WTC11 (cell line): Measurements from ENCODE around the gene ZNF587. TPM values are rescaled to one million over a fixed set of nuclear protein-coding genes. Genes with fewer than 3 reads are reported as not detected.

Source experiments
- ATAC-seq: fragments of 200-7000 bp; cut with Tn5 transposase; 2 replicates; pipeline ENCODE4 v1.10.0; 2021; ENCODE audit warnings: mild to moderate bottlenecking, moderate library complexity
- CTCF ChIA-PET: fragments of 300-600 bp; sonication (Branson Sonifier 250); formaldehyde crosslinking; loops from one replicate; lab custom pipeline; 2021; ENCODE audit warnings: antibody characterized with exemption; lab: Charles Lee
- POLR2A ChIA-PET: fragments of 350-600 bp; sonication (Branson Sonifier 250); formaldehyde crosslinking; loops from one replicate; lab custom pipeline; 2021; ENCODE audit warnings: antibody characterized with exemption; lab: Charles Lee
- DNase-seq: peaks from one replicate; pipeline ENCODE4 v3.0.0; 2021; ENCODE audit warnings: low spot score
- H3K27ac Mint-ChIP-seq: 2 replicates; pipeline ENCODE4 v1.8.0; 2021; ENCODE audit warnings: mixed read lengths
- H3K27me3 Mint-ChIP-seq: 2 replicates; pipeline ENCODE4 v1.8.0; 2021; ENCODE audit warnings: low read depth, mild to moderate bottlenecking, moderate library complexity, mixed read lengths
- H3K36me3 Mint-ChIP-seq: 2 replicates; pipeline ENCODE4 v1.8.0; 2021; ENCODE audit warnings: mixed read lengths
- H3K4me1 Mint-ChIP-seq: 2 replicates; pipeline ENCODE4 v1.8.0; 2022; ENCODE audit warnings: mixed read lengths
- H3K4me3 Mint-ChIP-seq: 2 replicates; pipeline ENCODE4 v1.8.0; 2021; ENCODE audit warnings: mild to moderate bottlenecking, moderate library complexity, mixed read lengths
- H3K9me3 Mint-ChIP-seq: 2 replicates; pipeline ENCODE4 v1.8.0; 2021; ENCODE audit warnings: mixed read lengths
- ESRRA ChIP-seq: sonication (generic); formaldehyde crosslinking; IDR thresholded peaks from 2 replicates; pipeline ENCODE4 v1.8.1; 2022; ENCODE audit warnings: mild to moderate bottlenecking, missing genetic modification reagents, borderline replicate concordance
- FOXK1 ChIP-seq: sonication (generic); formaldehyde crosslinking; IDR thresholded peaks from 2 replicates; pipeline ENCODE4 v1.8.0; 2022; ENCODE audit warnings: mild to moderate bottlenecking, moderate library complexity, missing genetic modification reagents
- GTF2I ChIP-seq: fragments of 250-450 bp; sonication (Bioruptor Pico); conservative IDR thresholded peaks from 2 replicates; pipeline ENCODE4 v1.4.0; 2021; ENCODE audit warnings: mild to moderate bottlenecking
- HMGA2 ChIP-seq: fragments of 250-450 bp; sonication (Bioruptor Pico); IDR thresholded peaks from 2 replicates; pipeline ENCODE4 v1.4.0; 2021; ENCODE audit warnings: mild to moderate bottlenecking, moderate library complexity
- JAZF1 ChIP-seq: fragments of 250-450 bp; sonication (Bioruptor Pico); IDR thresholded peaks from 2 replicates; pipeline ENCODE4 v1.9.0; 2021; ENCODE audit warnings: moderate library complexity, mild to moderate bottlenecking, inconsistent platforms
- SOX15 ChIP-seq: fragments of 250-450 bp; sonication (Bioruptor Pico); IDR thresholded peaks from 2 replicates; pipeline ENCODE4 v1.9.0; 2021; ENCODE audit warnings: mild to moderate bottlenecking
- SP1 ChIP-seq: sonication (generic); formaldehyde crosslinking; conservative IDR thresholded peaks from 2 replicates; pipeline ENCODE4 v1.8.1; 2022; ENCODE audit warnings: missing genetic modification reagents
- TP53 ChIP-seq: sonication (generic); formaldehyde crosslinking; IDR thresholded peaks from 2 replicates; pipeline ENCODE4 v1.8.1; 2023; ENCODE audit warnings: mild to moderate bottlenecking, missing genetic modification reagents
- ZBTB21 ChIP-seq: sonication (generic); formaldehyde crosslinking; IDR thresholded peaks from 2 replicates; pipeline ENCODE4 v1.8.1; 2023; ENCODE audit warnings: mild to moderate bottlenecking, missing genetic modification reagents, borderline replicate concordance
- ZNF121 ChIP-seq: sonication (generic); formaldehyde crosslinking; IDR thresholded peaks from 2 replicates; pipeline ENCODE4 v1.8.0; 2023; ENCODE audit warnings: missing genetic modification reagents
- ZNF263 ChIP-seq: sonication (generic); formaldehyde crosslinking; IDR thresholded peaks from 2 replicates; pipeline ENCODE4 v1.8.1; 2022; ENCODE audit warnings: low read depth, mild to moderate bottlenecking, moderate library complexity, missing genetic modification reagents
- ZNF317 ChIP-seq: sonication (generic); formaldehyde crosslinking; IDR thresholded peaks from 2 replicates; pipeline ENCODE4 v1.8.1; 2023; ENCODE audit warnings: low read depth, mild to moderate bottlenecking, moderate library complexity, missing genetic modification reagents, borderline replicate concordance
- ZNF396 ChIP-seq: fragments of 250-450 bp; sonication (Bioruptor Pico); IDR thresholded peaks from 2 replicates; pipeline ENCODE4 v1.8.0; 2021; ENCODE audit warnings: mild to moderate bottlenecking, moderate library complexity, borderline replicate concordance
- total RNA-seq: library from RNA; stranded (reverse); gene quantifications from 3 replicates; pipeline ENCODE4 v1.2.3, GENCODE V29; 2021
- TF ChIP-seq, protein P1 (sequence below): sonication (generic); formaldehyde crosslinking; IDR thresholded peaks from 2 replicates; pipeline ENCODE4 v1.8.1; 2022; ENCODE audit warnings: low read depth, missing genetic modification reagents, borderline replicate concordance
- TF ChIP-seq, protein P2 (sequence below): sonication (generic); formaldehyde crosslinking; IDR thresholded peaks from 2 replicates; pipeline ENCODE4 v1.8.0; 2023; ENCODE audit warnings: missing genetic modification reagents
- TF ChIP-seq, protein P3 (sequence below): fragments of 250-450 bp; sonication (Bioruptor Pico); IDR thresholded peaks from 2 replicates; pipeline ENCODE4 v1.8.0; 2021; ENCODE audit warnings: mild to moderate bottlenecking
- TF ChIP-seq, protein P4 (sequence below): sonication (generic); formaldehyde crosslinking; IDR thresholded peaks from 2 replicates; pipeline ENCODE4 v1.8.0; 2022; ENCODE audit warnings: mild to moderate bottlenecking, missing genetic modification reagents
- TF ChIP-seq, protein P5 (sequence below): sonication (generic); formaldehyde crosslinking; conservative IDR thresholded peaks from 2 replicates; pipeline ENCODE4 v1.8.1; 2022; ENCODE audit warnings: mild to moderate bottlenecking, missing genetic modification reagents

Gene ZNF587
- total RNA-seq, 1 experiment from 2014 or later = 57.0 TPM

DNA sequence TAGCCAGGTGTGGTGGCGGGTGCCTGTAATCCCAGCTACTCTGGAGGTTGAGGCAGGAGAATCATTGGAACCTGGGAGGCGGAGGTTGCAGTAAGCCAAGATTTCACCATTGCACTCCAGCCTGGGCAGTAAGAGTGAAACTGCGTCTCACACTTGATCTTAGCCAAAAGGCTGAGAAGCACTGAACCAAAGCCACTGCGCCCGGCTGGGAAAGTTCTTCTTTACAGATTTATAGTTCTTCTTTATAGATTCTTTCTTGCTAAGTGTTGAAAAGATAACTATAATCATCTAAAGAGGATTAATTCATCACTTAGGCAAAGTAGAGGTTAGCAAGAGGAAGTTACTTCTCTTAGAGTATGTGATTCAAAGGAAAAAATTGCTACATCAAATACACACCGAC lies 55.6 kb downstream of the ZNF587 start (continued):
- TF ChIP-seq, protein P1, sequence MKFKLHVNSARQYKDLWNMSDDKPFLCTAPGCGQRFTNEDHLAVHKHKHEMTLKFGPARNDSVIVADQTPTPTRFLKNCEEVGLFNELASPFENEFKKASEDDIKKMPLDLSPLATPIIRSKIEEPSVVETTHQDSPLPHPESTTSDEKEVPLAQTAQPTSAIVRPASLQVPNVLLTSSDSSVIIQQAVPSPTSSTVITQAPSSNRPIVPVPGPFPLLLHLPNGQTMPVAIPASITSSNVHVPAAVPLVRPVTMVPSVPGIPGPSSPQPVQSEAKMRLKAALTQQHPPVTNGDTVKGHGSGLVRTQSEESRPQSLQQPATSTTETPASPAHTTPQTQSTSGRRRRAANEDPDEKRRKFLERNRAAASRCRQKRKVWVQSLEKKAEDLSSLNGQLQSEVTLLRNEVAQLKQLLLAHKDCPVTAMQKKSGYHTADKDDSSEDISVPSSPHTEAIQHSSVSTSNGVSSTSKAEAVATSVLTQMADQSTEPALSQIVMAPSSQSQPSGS (CRISPR knock-in tag) = no peak
- TF ChIP-seq ZNF263 (no peak), JAZF1 (CRISPR knock-in tag) (no peak), ZNF317 (CRISPR knock-in tag) (no peak), ZNF396 (CRISPR knock-in tag) (no peak), ESRRA (CRISPR knock-in tag) (no peak), GTF2I (CRISPR knock-in tag) (no peak)
- TF ChIP-seq, protein P2, sequence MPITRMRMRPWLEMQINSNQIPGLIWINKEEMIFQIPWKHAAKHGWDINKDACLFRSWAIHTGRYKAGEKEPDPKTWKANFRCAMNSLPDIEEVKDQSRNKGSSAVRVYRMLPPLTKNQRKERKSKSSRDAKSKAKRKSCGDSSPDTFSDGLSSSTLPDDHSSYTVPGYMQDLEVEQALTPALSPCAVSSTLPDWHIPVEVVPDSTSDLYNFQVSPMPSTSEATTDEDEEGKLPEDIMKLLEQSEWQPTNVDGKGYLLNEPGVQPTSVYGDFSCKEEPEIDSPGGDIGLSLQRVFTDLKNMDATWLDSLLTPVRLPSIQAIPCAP (CRISPR knock-in tag) = no peak
- TF ChIP-seq, protein P3, sequence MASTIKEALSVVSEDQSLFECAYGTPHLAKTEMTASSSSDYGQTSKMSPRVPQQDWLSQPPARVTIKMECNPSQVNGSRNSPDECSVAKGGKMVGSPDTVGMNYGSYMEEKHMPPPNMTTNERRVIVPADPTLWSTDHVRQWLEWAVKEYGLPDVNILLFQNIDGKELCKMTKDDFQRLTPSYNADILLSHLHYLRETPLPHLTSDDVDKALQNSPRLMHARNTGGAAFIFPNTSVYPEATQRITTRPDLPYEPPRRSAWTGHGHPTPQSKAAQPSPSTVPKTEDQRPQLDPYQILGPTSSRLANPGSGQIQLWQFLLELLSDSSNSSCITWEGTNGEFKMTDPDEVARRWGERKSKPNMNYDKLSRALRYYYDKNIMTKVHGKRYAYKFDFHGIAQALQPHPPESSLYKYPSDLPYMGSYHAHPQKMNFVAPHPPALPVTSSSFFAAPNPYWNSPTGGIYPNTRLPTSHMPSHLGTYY (CRISPR knock-in tag) = no peak

DNA sequence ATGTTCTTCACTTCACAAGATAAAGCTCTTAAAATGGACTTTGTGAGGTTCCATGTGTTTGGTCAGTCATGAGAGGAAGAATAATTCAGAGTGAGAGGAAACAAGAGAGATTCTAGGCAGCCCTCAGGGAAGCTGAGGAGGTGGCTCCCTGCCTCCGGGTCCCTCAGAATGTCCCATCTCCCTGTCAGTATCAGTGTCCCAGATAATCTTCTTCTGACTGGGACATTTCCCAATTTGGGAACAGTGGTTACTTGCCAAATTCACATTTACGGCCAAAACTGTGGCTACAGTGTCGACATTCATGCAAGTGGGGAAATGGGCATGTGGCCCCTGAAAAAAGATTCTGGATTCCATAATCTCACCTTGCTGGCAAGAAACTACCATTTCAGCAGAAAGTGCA lies 57.7 kb downstream of the ZNF587 start:
- no peak for DNase-seq
- TF ChIP-seq, protein P4, sequence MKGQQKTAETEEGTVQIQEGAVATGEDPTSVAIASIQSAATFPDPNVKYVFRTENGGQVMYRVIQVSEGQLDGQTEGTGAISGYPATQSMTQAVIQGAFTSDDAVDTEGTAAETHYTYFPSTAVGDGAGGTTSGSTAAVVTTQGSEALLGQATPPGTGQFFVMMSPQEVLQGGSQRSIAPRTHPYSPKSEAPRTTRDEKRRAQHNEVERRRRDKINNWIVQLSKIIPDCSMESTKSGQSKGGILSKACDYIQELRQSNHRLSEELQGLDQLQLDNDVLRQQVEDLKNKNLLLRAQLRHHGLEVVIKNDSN (CRISPR knock-in tag) = no peak
- no peak for TF ChIP-seq HMGA2 (CRISPR knock-in tag)
- TF ChIP-seq ZBTB21 = no peak
- TF ChIP-seq FOXK1 (CRISPR knock-in tag) = no peak
- TF ChIP-seq TP53 (CRISPR knock-in tag) = no peak
- TF ChIP-seq SOX15 = no peak
- TF ChIP-seq ZNF396 (CRISPR knock-in tag) = no peak
- TF ChIP-seq SP1 (CRISPR knock-in tag) = no peak
- no peak for TF ChIP-seq GTF2I (CRISPR knock-in tag)
- no peak for TF ChIP-seq ZNF121 (CRISPR knock-in tag)
- TF ChIP-seq, all 79 proteins: peak for 0
- H3K36me3 Mint-ChIP-seq = peaks cover 40% of the 10 kb centered on the region
- H3K9me3 Mint-ChIP-seq = no peaks in the 10 kb centered on the region
- ChIA-PET POLR2A (no interaction called here), CTCF (no interaction called here)
- no peak overlapping the region for H3K4me3 Mint-ChIP-seq
- peaks cover 3% of the 10 kb centered on the region for H3K4me1 Mint-ChIP-seq
- H3K27me3 Mint-ChIP-seq = no peaks in the 10 kb centered on the region
- ATAC-seq = no peak
- H3K27ac Mint-ChIP-seq = no peak overlapping the region

DNA sequence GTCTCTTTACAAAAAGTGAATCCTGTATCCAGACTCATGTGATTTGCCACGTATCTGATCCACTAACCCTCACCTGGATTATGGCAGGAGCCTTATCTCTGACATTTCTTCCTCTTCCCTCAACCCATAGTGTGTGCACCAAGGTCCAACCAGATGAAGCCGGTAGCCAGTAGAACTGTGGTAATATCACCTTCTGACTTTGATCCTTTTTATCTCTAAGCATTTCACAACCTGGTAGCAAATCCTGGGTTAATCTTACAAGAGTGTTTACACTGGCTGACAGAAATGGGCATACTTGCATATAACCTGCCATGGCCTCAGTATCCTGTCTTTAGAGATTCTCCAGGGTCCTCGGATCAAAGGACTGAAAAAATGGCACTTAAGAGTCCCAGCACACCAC lies 64.9 kb downstream of the ZNF587 start:
- H3K27me3 Mint-ChIP-seq = no peaks in the 10 kb centered on the region
- peaks cover 15% of the 10 kb centered on the region for H3K4me1 Mint-ChIP-seq
- ATAC-seq (no peak), DNase-seq (no peak)
- H3K36me3 Mint-ChIP-seq = peaks cover 41% of the 10 kb centered on the region
- ChIA-PET POLR2A (interaction anchor here (1.4 kb wide), 1 partner anchor 21 kb away, joined by 3 read pairs; the partner anchor contains the start of gene ZNF418), CTCF (no interaction called here)
- H3K27ac Mint-ChIP-seq = no peak overlapping the region
- TF ChIP-seq, protein P5, sequence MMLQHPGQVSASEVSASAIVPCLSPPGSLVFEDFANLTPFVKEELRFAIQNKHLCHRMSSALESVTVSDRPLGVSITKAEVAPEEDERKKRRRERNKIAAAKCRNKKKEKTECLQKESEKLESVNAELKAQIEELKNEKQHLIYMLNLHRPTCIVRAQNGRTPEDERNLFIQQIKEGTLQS (CRISPR knock-in tag) = no peak
- no peaks in the 10 kb centered on the region for H3K9me3 Mint-ChIP-seq
- H3K4me3 Mint-ChIP-seq = peak overlapping the region; percentile 93

Other genes starting within 250 kb of the ZNF587 start
- 10.4 to 12.0 TPM (median 11.2 TPM) in 3 replicates for gene ZNF530, start 250.0 kb upstream of the ZNF587 start, total RNA-seq
- 46.8 to 53.1 TPM (median 52.5 TPM) in 3 replicates for gene ZNF134, start 235.6 kb upstream of the ZNF587 start, total RNA-seq
- gene ZNF211, start 216.7 kb upstream of the ZNF587 start, total RNA-seq = 13.5 to 17.6 TPM (median 14.3 TPM) in 3 replicates
- 0.09 to 0.13 TPM in 2 of 3 replicates, not detected in the other for gene ZSCAN4, start 180.9 kb upstream of the ZNF587 start, total RNA-seq
- 30.2 to 32.4 TPM (median 31.3 TPM) in 3 replicates for gene ZNF551, start 167.9 kb upstream of the ZNF587 start, total RNA-seq
- 20.0 to 22.0 TPM (median 21.4 TPM) in 3 replicates for gene ZNF154, start 140.7 kb upstream of the ZNF587 start, total RNA-seq
- 6.8 to 9.1 TPM (median 7.1 TPM) in 3 replicates for gene ZNF671, start 122.2 kb upstream of the ZNF587 start, total RNA-seq
- gene ZNF776, start 103.0 kb upstream of the ZNF587 start, total RNA-seq = 14.3 to 16.9 TPM (median 16.4 TPM) in 3 replicates
- gene ZNF586, start 80.2 kb upstream of the ZNF587 start, total RNA-seq = 13.6 to 16.4 TPM (median 15.4 TPM) in 3 replicates
- gene ZNF552, start 34.9 kb upstream of the ZNF587 start, total RNA-seq = 9.0 to 13.1 TPM (median 9.3 TPM) in 3 replicates
- 39.9 to 43.2 TPM (median 41.7 TPM) in 3 replicates for gene ZNF587B, start 19.6 kb upstream of the ZNF587 start, total RNA-seq
- 60.7 to 80.8 TPM (median 77.8 TPM) in 3 replicates for gene ZNF814, start 39.2 kb downstream of the ZNF587 start, total RNA-seq
- gene ZNF417, start 66.7 kb downstream of the ZNF587 start, total RNA-seq = 21.4 to 22.6 TPM (median 21.5 TPM) in 3 replicates
- 19.6 to 21.1 TPM (median 20.8 TPM) in 3 replicates for gene ZNF418, start 85.5 kb downstream of the ZNF587 start, total RNA-seq
- gene ZNF256, start 97.8 kb downstream of the ZNF587 start, total RNA-seq = 15.1 to 17.9 TPM (median 15.9 TPM) in 3 replicates
- gene C19orf18, start 124.7 kb downstream of the ZNF587 start, total RNA-seq = 1.1 to 1.3 TPM (median 1.1 TPM) in 3 replicates
- 24.5 to 26.2 TPM (median 26.1 TPM) in 3 replicates for gene ZNF606, start 153.0 kb downstream of the ZNF587 start, total RNA-seq
- 0.69 to 1.3 TPM (median 0.78 TPM) in 3 replicates for gene ZSCAN1, start 184.2 kb downstream of the ZNF587 start, total RNA-seq
- 5.6 to 8.0 TPM (median 7.2 TPM) in 3 replicates for gene ZNF135, start 209.4 kb downstream of the ZNF587 start, total RNA-seq
- 55.9 to 65.5 TPM (median 64.8 TPM) in 3 replicates for gene ZSCAN18, start 248.4 kb downstream of the ZNF587 start, total RNA-seq